Measurements from ENCODE around the gene HECW1.

The HECW1 gene

GRCh38 chr7:43406961-43407360, 294.5 kb downstream of the HECW1 start:
- CTCF ChIA-PET: no interaction called here
- DNase-seq (ENCODE audit: extremely low spot score): no peak
- POLR2A ChIA-PET: no interaction called here
- TF ChIP-seq ARNT (IDR thresholded peaks at IDR 0.05): no peak
- TF ChIP-seq SP1 (IDR thresholded peaks at IDR 0.05): no peak
- TF ChIP-seq FOXM1 (IDR thresholded peaks at IDR 0.05; ENCODE audit: borderline replicate concordance): no peak
- no peak for TF ChIP-seq NFRKB (IDR thresholded peaks at IDR 0.05)
- TF ChIP-seq, protein P1, sequence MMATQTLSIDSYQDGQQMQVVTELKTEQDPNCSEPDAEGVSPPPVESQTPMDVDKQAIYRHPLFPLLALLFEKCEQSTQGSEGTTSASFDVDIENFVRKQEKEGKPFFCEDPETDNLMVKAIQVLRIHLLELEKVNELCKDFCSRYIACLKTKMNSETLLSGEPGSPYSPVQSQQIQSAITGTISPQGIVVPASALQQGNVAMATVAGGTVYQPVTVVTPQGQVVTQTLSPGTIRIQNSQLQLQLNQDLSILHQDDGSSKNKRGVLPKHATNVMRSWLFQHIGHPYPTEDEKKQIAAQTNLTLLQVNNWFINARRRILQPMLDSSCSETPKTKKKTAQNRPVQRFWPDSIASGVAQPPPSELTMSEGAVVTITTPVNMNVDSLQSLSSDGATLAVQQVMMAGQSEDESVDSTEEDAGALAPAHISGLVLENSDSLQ (IDR thresholded peaks at IDR 0.05): no peak
- TF ChIP-seq ZNF384 (IDR thresholded peaks at IDR 0.05): no peak
- no peak for TF ChIP-seq BHLHE40 (IDR thresholded peaks at IDR 0.05; ENCODE audit: borderline replicate concordance)
- no peak for TF ChIP-seq FOXA1 (IDR thresholded peaks at IDR 0.05)
- no peak for TF ChIP-seq CTBP1 (IDR thresholded peaks at IDR 0.05; ENCODE audit: borderline replicate concordance)

- POLR2A ChIA-PET: no interaction called here
- CTCF ChIA-PET: no interaction called here
These were observed 296.5 kb downstream of the HECW1 start for GRCh38 chr7:43408981-43409380.

DNA sequence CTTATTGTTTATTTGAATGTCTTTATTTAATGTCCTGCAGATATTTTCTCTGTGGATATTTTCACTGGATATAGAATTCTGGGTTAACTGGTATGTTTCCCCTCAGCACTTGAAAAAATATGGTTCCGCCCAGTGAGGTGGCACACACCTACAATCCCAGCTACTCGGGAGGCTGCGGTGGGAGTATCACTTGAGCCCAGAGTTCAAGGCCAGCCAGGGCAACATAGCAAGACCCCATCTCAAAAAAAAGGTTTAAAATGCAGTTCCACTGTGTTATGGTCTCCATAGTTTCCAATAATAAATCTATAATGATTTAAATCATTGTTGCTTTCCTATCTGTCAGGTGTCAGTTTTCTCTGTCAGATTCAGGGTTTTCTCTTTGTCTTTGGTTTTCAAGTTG, 305.0 kb downstream of the HECW1 start:
- ChIA-PET CTCF (no interaction called here), POLR2A (no interaction called here)
- TF ChIP-seq FOXM1 (IDR thresholded peaks at IDR 0.05; ENCODE audit: borderline replicate concordance): no peak
- TF ChIP-seq HDGF (IDR thresholded peaks at IDR 0.05; ENCODE audit: borderline replicate concordance): no peak
- no peak for TF ChIP-seq TARDBP (IDR thresholded peaks at IDR 0.05)
- TF ChIP-seq CTBP1 (IDR thresholded peaks at IDR 0.05; ENCODE audit: borderline replicate concordance): no peak
- TF ChIP-seq FOXA1 (IDR thresholded peaks at IDR 0.05): no peak
- TF ChIP-seq LEF1 (IDR thresholded peaks at IDR 0.05; ENCODE audit: borderline replicate concordance): no peak
- TF ChIP-seq ZNF384 (IDR thresholded peaks at IDR 0.05): no peak
- no peak for TF ChIP-seq ARNT (IDR thresholded peaks at IDR 0.05)
- TF ChIP-seq SP1 (IDR thresholded peaks at IDR 0.05): no peak
- no peak for TF ChIP-seq FOXK2 (IDR thresholded peaks at IDR 0.05)
- TF ChIP-seq, protein P1 (IDR thresholded peaks at IDR 0.05): no peak
- no peak for TF ChIP-seq BHLHE40 (IDR thresholded peaks at IDR 0.05; ENCODE audit: borderline replicate concordance)
- no peak for TF ChIP-seq ELF4 (IDR thresholded peaks at IDR 0.05)
- DNase-seq (ENCODE audit: extremely low spot score): no peak

More at GRCh38 chr7:43408981-43409380, 296.5 kb downstream of the HECW1 start:
- no peak for DNase-seq (ENCODE audit: extremely low spot score)
- no peak for TF ChIP-seq ZNF384 (IDR thresholded peaks at IDR 0.05)
- TF ChIP-seq SP1 (IDR thresholded peaks at IDR 0.05): no peak
- no peak for TF ChIP-seq FOXA1 (IDR thresholded peaks at IDR 0.05)
- no peak for TF ChIP-seq HDGF (IDR thresholded peaks at IDR 0.05; ENCODE audit: borderline replicate concordance)
- TF ChIP-seq FOXK2 (IDR thresholded peaks at IDR 0.05): no peak
- TF ChIP-seq ARNT (IDR thresholded peaks at IDR 0.05): no peak
- TF ChIP-seq BHLHE40 (IDR thresholded peaks at IDR 0.05; ENCODE audit: borderline replicate concordance): no peak
- TF ChIP-seq L3MBTL2 (conservative IDR thresholded peaks at IDR 0.05): no peak
- no peak for TF ChIP-seq ELF4 (IDR thresholded peaks at IDR 0.05)

DNA sequence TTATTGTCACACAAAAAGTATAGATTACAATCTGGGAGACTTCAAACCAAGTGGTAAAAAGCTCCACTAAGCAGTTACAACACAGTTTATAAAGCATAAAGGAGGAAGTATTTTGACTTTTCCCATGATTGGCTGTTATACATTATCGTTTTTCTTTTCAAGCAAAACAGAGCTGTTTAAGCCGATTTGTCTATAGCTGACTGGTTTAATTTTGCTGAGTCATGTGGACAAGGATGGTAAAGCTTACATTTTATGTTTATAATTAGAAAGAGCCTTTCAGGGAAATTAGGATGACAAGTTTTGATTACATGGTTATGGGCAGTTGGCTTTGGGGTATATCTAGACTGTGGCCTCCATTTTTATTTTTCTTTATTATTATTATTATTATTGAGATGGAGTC, 318.0 kb downstream of the HECW1 start:
- DNase-seq (ENCODE audit: extremely low spot score): no peak
- CTCF ChIA-PET: interaction anchor here (1.2 kb wide), 1 partner anchor 9 kb away, joined by 3 read pairs; no protein-coding TSS in a partner anchor

DNA sequence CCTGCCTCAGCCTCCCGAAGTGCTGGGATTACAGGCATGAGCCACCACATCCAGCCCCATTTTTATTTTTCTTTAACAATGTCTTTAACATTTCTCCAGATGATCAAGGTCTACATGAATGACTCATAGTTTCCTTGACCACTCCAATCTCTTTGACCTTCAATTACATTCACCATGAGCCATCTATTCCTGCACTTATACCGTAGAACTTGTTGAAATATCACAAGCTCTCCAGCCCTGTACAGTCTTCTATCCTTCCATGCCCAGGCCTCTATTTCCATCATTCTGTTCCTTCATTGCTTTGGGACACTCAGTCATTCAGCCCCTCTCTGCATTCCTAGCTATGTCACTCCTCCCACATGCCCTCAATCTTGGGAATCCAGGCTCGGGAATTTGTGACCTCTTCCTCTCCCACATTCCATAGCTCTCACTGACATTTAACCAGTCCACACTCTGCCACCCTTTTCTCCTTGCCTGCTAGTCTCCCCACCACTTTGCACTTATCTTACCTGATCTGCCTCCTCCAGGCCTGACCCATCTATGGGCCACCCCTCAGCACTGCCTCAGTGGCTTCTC, 318.7 kb downstream of the HECW1 start:
- DNase-seq (ENCODE audit: extremely low spot score): no peak
- ChIA-PET CTCF (interaction anchor here (1.2 kb wide), 1 partner anchor 9 kb away, joined by 3 read pairs; no protein-coding TSS in a partner anchor), POLR2A (no interaction called here)
- TF ChIP-seq ELF4 (IDR thresholded peaks at IDR 0.05) (no peak), FOXM1 (IDR thresholded peaks at IDR 0.05; ENCODE audit: borderline replicate concordance) (no peak), NFRKB (IDR thresholded peaks at IDR 0.05) (no peak), TARDBP (IDR thresholded peaks at IDR 0.05) (no peak), SP1 (IDR thresholded peaks at IDR 0.05) (no peak), SUZ12 (IDR thresholded peaks at IDR 0.05) (no peak), FOXK2 (IDR thresholded peaks at IDR 0.05) (no peak), ZNF384 (IDR thresholded peaks at IDR 0.05) (no peak), L3MBTL2 (conservative IDR thresholded peaks at IDR 0.05) (no peak), CTBP1 (IDR thresholded peaks at IDR 0.05; ENCODE audit: borderline replicate concordance) (no peak), ARNT (IDR thresholded peaks at IDR 0.05) (no peak), LEF1 (IDR thresholded peaks at IDR 0.05; ENCODE audit: borderline replicate concordance) (no peak), HDGF (IDR thresholded peaks at IDR 0.05; ENCODE audit: borderline replicate concordance) (no peak), BHLHE40 (IDR thresholded peaks at IDR 0.05; ENCODE audit: borderline replicate concordance) (no peak), FOXA1 (IDR thresholded peaks at IDR 0.05) (no peak)
- TF ChIP-seq, protein P1 (IDR thresholded peaks at IDR 0.05): no peak

More for the DNA sequence above, 318.0 kb downstream of the HECW1 start:
- TF ChIP-seq LEF1 (IDR thresholded peaks at IDR 0.05; ENCODE audit: borderline replicate concordance) (no peak), L3MBTL2 (conservative IDR thresholded peaks at IDR 0.05) (no peak), BHLHE40 (IDR thresholded peaks at IDR 0.05; ENCODE audit: borderline replicate concordance) (no peak), FOXK2 (IDR thresholded peaks at IDR 0.05) (no peak)
- TF ChIP-seq, protein P1 (IDR thresholded peaks at IDR 0.05): no peak
- POLR2A ChIA-PET: no interaction called here

GRCh38 chr7:43433639-43434038, 321.2 kb downstream of the HECW1 start:
- TF ChIP-seq TARDBP (IDR thresholded peaks at IDR 0.05): no peak
- no peak for TF ChIP-seq SUZ12 (IDR thresholded peaks at IDR 0.05)
- TF ChIP-seq LEF1 (IDR thresholded peaks at IDR 0.05; ENCODE audit: borderline replicate concordance): no peak
- TF ChIP-seq HDGF (IDR thresholded peaks at IDR 0.05; ENCODE audit: borderline replicate concordance): no peak
- no peak for TF ChIP-seq FOXK2 (IDR thresholded peaks at IDR 0.05)
- TF ChIP-seq SP1 (IDR thresholded peaks at IDR 0.05): no peak
- no peak for TF ChIP-seq L3MBTL2 (conservative IDR thresholded peaks at IDR 0.05)
- no peak for TF ChIP-seq FOXM1 (IDR thresholded peaks at IDR 0.05; ENCODE audit: borderline replicate concordance)
- TF ChIP-seq ARNT (IDR thresholded peaks at IDR 0.05): no peak
- TF ChIP-seq BHLHE40 (IDR thresholded peaks at IDR 0.05; ENCODE audit: borderline replicate concordance): no peak
- no peak for TF ChIP-seq NFRKB (IDR thresholded peaks at IDR 0.05)
- no peak for TF ChIP-seq ELF4 (IDR thresholded peaks at IDR 0.05)
- no peak for TF ChIP-seq CTBP1 (IDR thresholded peaks at IDR 0.05; ENCODE audit: borderline replicate concordance)
- TF ChIP-seq FOXA1 (IDR thresholded peaks at IDR 0.05): no peak
- TF ChIP-seq, protein P1 (IDR thresholded peaks at IDR 0.05): no peak
- no peak for TF ChIP-seq ZNF384 (IDR thresholded peaks at IDR 0.05)
- no peak for DNase-seq (ENCODE audit: extremely low spot score)
- ChIA-PET POLR2A (no interaction called here), CTCF (interaction anchor here (1.1 kb wide), 1 partner anchor 137 kb away, joined by 3 read pairs; no protein-coding TSS in a partner anchor)

Measured in HEK293T (cell line).